ENCODE results near the gene PRAMEF33. TPM values are rescaled to one million over a fixed set of nuclear protein-coding genes. Genes with fewer than 3 reads are reported as not detected.
"Not testable (repeated sequence)": the region's sequence is repeated elsewhere in the genome, so short reads cannot be mapped to it uniquely, and the experiment has no call there.

Gene PRAMEF33
- total RNA-seq (not detected), polyA plus RNA-seq (not detected)

- H3K4me3 ChIP-seq (ENCODE audit: low read length); H3K4me3 Mint-ChIP-seq; H3K36me3 ChIP-seq (ENCODE audit: insufficient read depth, low read length); DNase-seq; H3K9me3 Mint-ChIP-seq; CTCF ChIA-PET; H3K36me3 Mint-ChIP-seq; H3K9me3 ChIP-seq (ENCODE audit: low read length); H3K4me1 ChIP-seq (ENCODE audit: insufficient read depth, low read length); H3K27ac Mint-ChIP-seq; H3K4me1 Mint-ChIP-seq; H3K27me3 Mint-ChIP-seq; H3K27ac ChIP-seq (ENCODE audit: low read depth, low read length); POLR2A ChIA-PET; H3K27me3 ChIP-seq (ENCODE audit: insufficient read depth, low read length, poor library complexity, severe bottlenecking): not testable (repeated sequence)
Observed at GRCh38 chr1:13303239-13303638, at the start of gene PRAMEF33. TSS of gene PRAMEF33 (plus strand) at chr1:13303539. CDS start at chr1:13305955, 2,416 bp downstream.

- H3K27ac ChIP-seq (ENCODE audit: low read depth, low read length); H3K27me3 Mint-ChIP-seq; POLR2A ChIA-PET; H3K27ac Mint-ChIP-seq; H3K27me3 ChIP-seq (ENCODE audit: insufficient read depth, low read length, poor library complexity, severe bottlenecking); H3K4me3 Mint-ChIP-seq; CTCF ChIA-PET; H3K4me3 ChIP-seq (ENCODE audit: low read length); H3K36me3 ChIP-seq (ENCODE audit: insufficient read depth, low read length); DNase-seq; H3K9me3 ChIP-seq (ENCODE audit: low read length); H3K4me1 ChIP-seq (ENCODE audit: insufficient read depth, low read length); H3K4me1 Mint-ChIP-seq; H3K9me3 Mint-ChIP-seq; H3K36me3 Mint-ChIP-seq: not testable (repeated sequence)
Observed at GRCh38 chr1:13253898-13254297, 49.4 kb upstream of the PRAMEF33 start, which contains the start of gene PRAMEF5. TSS of gene PRAMEF5 (plus strand) at chr1:13254198. CDS start at chr1:13259269, 5,071 bp downstream.

GRCh38 chr1:13265124-13265523 is 38.2 kb upstream of the PRAMEF33 start:
- DNase-seq; H3K4me3 Mint-ChIP-seq; H3K4me1 ChIP-seq (ENCODE audit: insufficient read depth, low read length); H3K4me3 ChIP-seq (ENCODE audit: low read length); H3K27ac Mint-ChIP-seq; H3K27me3 Mint-ChIP-seq; H3K27ac ChIP-seq (ENCODE audit: low read depth, low read length); H3K4me1 Mint-ChIP-seq; H3K36me3 ChIP-seq (ENCODE audit: insufficient read depth, low read length); CTCF ChIA-PET; POLR2A ChIA-PET; H3K9me3 Mint-ChIP-seq; H3K27me3 ChIP-seq (ENCODE audit: insufficient read depth, low read length, poor library complexity, severe bottlenecking); H3K36me3 Mint-ChIP-seq; H3K9me3 ChIP-seq (ENCODE audit: low read length): not testable (repeated sequence)

GRCh38 chr1:13277016-13277415 is 26.3 kb upstream of the PRAMEF33 start:
- H3K4me1 Mint-ChIP-seq; H3K27me3 Mint-ChIP-seq; H3K36me3 Mint-ChIP-seq; H3K27ac ChIP-seq (ENCODE audit: low read depth, low read length); H3K9me3 ChIP-seq (ENCODE audit: low read length); H3K27me3 ChIP-seq (ENCODE audit: insufficient read depth, low read length, poor library complexity, severe bottlenecking); H3K9me3 Mint-ChIP-seq; H3K27ac Mint-ChIP-seq; H3K36me3 ChIP-seq (ENCODE audit: insufficient read depth, low read length); POLR2A ChIA-PET; H3K4me3 ChIP-seq (ENCODE audit: low read length); CTCF ChIA-PET; H3K4me1 ChIP-seq (ENCODE audit: insufficient read depth, low read length); H3K4me3 Mint-ChIP-seq; DNase-seq: not testable (repeated sequence)

- H3K36me3 ChIP-seq (ENCODE audit: insufficient read depth, low read length); DNase-seq; H3K9me3 ChIP-seq (ENCODE audit: low read length); POLR2A ChIA-PET; H3K4me3 Mint-ChIP-seq; H3K9me3 Mint-ChIP-seq; H3K27ac ChIP-seq (ENCODE audit: low read depth, low read length); H3K4me1 Mint-ChIP-seq; H3K4me1 ChIP-seq (ENCODE audit: insufficient read depth, low read length); H3K27ac Mint-ChIP-seq; CTCF ChIA-PET; H3K4me3 ChIP-seq (ENCODE audit: low read length); H3K36me3 Mint-ChIP-seq; H3K27me3 Mint-ChIP-seq; H3K27me3 ChIP-seq (ENCODE audit: insufficient read depth, low read length, poor library complexity, severe bottlenecking): not testable (repeated sequence)
Observed at GRCh38 chr1:13279617-13280016, 23.7 kb upstream of the PRAMEF33 start.

GRCh38 chr1:13285037-13285436 is 18.3 kb upstream of the PRAMEF33 start, which contains the start of gene PRAMEF8:
TSS of gene PRAMEF8 (minus strand) at chr1:13285137. CDS start at chr1:13284091, 1,046 bp downstream.
- CTCF ChIA-PET; H3K9me3 Mint-ChIP-seq; POLR2A ChIA-PET; H3K36me3 Mint-ChIP-seq; H3K27me3 Mint-ChIP-seq; H3K4me3 Mint-ChIP-seq; H3K27me3 ChIP-seq (ENCODE audit: insufficient read depth, low read length, poor library complexity, severe bottlenecking); H3K4me1 ChIP-seq (ENCODE audit: insufficient read depth, low read length); H3K27ac Mint-ChIP-seq; H3K9me3 ChIP-seq (ENCODE audit: low read length); H3K27ac ChIP-seq (ENCODE audit: low read depth, low read length); H3K36me3 ChIP-seq (ENCODE audit: insufficient read depth, low read length); H3K4me1 Mint-ChIP-seq; DNase-seq; H3K4me3 ChIP-seq (ENCODE audit: low read length): not testable (repeated sequence)

- H3K27me3 ChIP-seq (ENCODE audit: insufficient read depth, low read length, poor library complexity, severe bottlenecking); CTCF ChIA-PET; DNase-seq; H3K27ac Mint-ChIP-seq; H3K4me1 ChIP-seq (ENCODE audit: insufficient read depth, low read length); H3K27ac ChIP-seq (ENCODE audit: low read depth, low read length); H3K4me3 Mint-ChIP-seq; H3K9me3 ChIP-seq (ENCODE audit: low read length); H3K4me1 Mint-ChIP-seq; H3K36me3 ChIP-seq (ENCODE audit: insufficient read depth, low read length); POLR2A ChIA-PET; H3K36me3 Mint-ChIP-seq; H3K9me3 Mint-ChIP-seq; H3K27me3 Mint-ChIP-seq; H3K4me3 ChIP-seq (ENCODE audit: low read length): not testable (repeated sequence)
Observed at GRCh38 chr1:13289030-13289429, 14.3 kb upstream of the PRAMEF33 start.

GRCh38 chr1:13297216-13297931 is 6.0 kb upstream of the PRAMEF33 start:
- H3K4me3 ChIP-seq (ENCODE audit: low read length); H3K27ac Mint-ChIP-seq; H3K4me1 ChIP-seq (ENCODE audit: insufficient read depth, low read length); CTCF ChIA-PET; H3K4me3 Mint-ChIP-seq; H3K27me3 Mint-ChIP-seq; POLR2A ChIA-PET; H3K4me1 Mint-ChIP-seq; DNase-seq; H3K27me3 ChIP-seq (ENCODE audit: insufficient read depth, low read length, poor library complexity, severe bottlenecking); H3K36me3 ChIP-seq (ENCODE audit: insufficient read depth, low read length); H3K36me3 Mint-ChIP-seq; H3K9me3 ChIP-seq (ENCODE audit: low read length); H3K27ac ChIP-seq (ENCODE audit: low read depth, low read length); H3K9me3 Mint-ChIP-seq: not testable (repeated sequence)

- CTCF ChIA-PET = not testable (repeated sequence)
Observed at GRCh38 chr1:13298699-13299098, 4.6 kb upstream of the PRAMEF33 start.

More at GRCh38 chr1:13298699-13299098, 4.6 kb upstream of the PRAMEF33 start:
- H3K9me3 Mint-ChIP-seq; H3K9me3 ChIP-seq (ENCODE audit: low read length); H3K4me3 ChIP-seq (ENCODE audit: low read length); H3K4me1 Mint-ChIP-seq; H3K27me3 ChIP-seq (ENCODE audit: insufficient read depth, low read length, poor library complexity, severe bottlenecking); POLR2A ChIA-PET; H3K36me3 ChIP-seq (ENCODE audit: insufficient read depth, low read length); DNase-seq; H3K36me3 Mint-ChIP-seq; H3K27ac ChIP-seq (ENCODE audit: low read depth, low read length); H3K27ac Mint-ChIP-seq; H3K4me1 ChIP-seq (ENCODE audit: insufficient read depth, low read length); H3K27me3 Mint-ChIP-seq; H3K4me3 Mint-ChIP-seq: not testable (repeated sequence)

Data from CD8-positive, alpha-beta memory T cell (primary cell).